Islet precursor cell (in vitro differentiated cells): Measurements from ENCODE around the gene COX14.
A peak's percentile ranks its signal among the peaks of the same experiment; 100 is the strongest.
"Not testable (repeated sequence)": the region's sequence is repeated elsewhere in the genome, so short reads cannot be mapped to it uniquely, and the experiment has no call there.

Source experiments
- DNase-seq: peaks from one replicate; pipeline ENCODE4 v3.0.0-alpha.2; 2018

COX14 gene

DNA sequence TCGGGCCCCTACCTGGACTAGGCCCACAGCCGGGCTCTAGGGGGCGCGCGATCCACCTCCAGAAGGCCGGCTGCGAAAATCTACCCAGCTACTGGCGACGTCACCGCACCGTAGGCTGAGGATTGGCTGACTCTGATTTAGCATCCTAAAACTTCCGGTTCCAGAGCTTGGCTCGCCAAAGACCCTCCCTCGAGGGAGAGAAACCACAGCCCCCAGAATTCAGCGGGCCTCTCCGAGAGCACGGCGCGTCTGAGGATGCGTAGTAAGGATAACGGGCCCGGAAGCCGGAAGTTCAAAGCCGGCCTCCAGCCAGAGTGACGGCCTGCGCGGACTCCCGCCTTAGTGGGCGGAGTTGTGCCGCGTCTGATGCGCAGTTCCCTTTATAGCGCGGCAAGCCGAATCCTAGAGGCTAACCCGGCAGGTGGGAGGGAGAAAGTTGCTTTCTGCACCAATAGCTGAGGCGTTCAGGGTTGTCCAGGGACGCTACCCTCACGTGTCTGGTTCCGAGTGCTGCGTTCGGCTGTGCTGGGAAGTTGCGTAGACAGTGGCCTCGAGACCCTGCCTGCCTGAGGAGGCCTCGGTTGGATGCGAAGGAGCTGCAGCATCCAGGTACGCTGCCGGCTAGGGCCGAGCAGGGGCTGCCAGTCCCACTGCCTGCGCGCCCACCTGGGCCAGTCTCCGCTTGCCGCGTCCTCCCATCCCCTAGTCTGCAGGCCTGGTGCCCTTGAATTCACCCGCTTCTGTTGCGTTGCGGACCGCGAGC lies at the start of gene COX14:
Gene COX14, plus strand, starts transcription at position 544 of the 763 bp plus-strand sequence. CDS start 7,808 bp downstream, outside the sequence.
- peak; percentile 100 for DNase-seq

DNA sequence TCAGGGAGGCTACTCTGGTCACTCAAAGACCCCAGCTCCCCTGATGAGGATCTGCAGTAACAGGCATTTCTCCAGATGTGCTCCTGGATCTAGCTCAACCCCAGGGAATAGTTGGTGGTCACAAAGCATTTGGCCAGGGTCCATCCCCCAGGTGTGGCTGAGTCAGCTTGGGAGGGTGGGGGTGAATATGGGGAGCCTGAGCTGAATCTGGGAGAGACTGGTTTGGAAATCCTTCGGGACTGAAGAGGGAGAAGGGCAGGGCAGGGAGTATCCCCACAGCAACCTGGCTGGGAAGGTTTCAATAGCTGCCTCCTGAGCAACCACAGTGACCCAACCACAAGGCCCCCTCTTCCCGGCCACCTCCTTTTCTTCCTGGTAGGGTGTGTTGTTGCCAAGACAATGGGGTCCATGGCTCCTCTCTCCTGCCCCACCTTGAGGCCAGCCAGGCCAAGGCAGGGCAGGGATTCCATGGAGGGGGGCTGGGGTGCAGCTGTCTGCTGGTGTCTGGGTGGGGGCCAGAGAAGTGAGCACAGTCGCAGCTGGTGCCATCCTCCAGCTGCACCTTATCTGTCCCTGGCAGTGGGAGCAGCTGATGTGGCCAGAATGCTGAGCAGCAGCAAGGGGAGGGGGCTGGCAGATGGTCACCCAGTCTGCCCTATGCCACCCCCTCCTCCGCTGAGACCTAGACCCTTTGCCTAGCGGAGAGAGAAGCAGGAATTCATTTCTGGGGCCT lies 49.1 kb upstream of the COX14 start:
- DNase-seq, result no peak

DNA sequence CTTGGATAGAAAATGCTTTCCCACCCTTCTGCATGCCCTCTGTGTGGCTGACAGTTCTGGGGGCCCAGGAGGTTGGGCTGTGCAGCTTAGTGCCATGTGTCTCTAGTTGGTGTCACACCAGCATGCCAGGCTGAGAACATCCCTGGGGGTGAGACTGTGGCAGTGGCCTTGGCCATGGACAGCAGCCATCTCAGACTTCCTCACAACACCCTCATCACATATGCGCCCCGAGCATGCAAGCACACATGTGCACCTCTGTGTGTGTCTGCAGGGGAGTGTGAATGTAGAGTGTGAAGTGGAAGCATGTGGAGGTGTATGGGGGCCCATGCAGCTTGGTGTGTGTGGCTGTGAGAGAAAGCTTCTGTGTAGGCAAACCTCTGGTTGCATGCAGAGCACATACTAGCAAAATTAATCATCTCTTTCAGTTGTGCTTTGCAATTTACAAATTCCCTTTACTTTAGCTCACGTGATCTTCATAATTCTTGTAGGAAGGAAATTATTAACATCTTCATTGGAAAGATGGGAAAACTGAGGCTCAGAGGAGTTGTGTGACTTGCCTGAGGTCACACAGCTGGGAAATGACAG lies 46.2 kb upstream of the COX14 start:
- DNase-seq, result no peak

DNA sequence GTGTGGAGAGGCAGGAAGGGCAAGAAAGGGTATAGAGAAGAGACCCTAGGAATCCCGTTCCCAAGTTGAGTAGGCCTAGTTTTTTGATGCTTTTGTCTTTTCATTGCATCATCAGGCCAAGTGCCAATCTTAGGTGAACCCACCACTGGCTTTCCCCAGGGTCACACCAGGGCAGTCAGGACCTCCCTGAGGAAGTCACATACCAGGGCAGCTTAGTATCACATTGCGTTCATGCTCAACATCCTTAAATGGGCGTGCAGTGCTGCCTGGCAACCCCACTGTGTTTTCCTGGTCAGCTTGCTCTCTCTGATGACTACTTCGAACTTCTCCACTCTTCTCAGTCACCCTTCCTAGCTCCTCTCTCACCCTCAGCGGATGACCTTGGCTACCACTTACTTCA lies 45.6 kb upstream of the COX14 start:
- peak; percentile 92 for DNase-seq

DNA sequence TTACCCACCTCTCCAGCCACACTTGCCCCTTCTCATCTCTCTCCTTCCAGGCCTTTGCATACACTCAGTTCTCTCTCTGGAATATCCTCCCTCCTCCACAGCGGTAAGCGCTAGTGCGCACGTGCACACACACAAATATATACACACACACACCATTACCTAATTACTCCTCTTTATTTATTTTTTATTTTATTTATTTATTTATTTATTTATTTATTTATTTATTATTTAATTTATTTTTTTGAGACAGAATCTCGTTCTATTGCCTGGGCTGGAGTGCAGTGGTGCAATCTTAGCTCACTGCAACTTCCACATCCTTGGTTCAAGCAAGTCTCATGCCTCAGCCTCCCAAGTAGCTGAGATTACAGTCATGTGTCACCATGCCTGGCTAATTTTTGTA lies 43.0 kb upstream of the COX14 start:
- no peak for DNase-seq

DNA sequence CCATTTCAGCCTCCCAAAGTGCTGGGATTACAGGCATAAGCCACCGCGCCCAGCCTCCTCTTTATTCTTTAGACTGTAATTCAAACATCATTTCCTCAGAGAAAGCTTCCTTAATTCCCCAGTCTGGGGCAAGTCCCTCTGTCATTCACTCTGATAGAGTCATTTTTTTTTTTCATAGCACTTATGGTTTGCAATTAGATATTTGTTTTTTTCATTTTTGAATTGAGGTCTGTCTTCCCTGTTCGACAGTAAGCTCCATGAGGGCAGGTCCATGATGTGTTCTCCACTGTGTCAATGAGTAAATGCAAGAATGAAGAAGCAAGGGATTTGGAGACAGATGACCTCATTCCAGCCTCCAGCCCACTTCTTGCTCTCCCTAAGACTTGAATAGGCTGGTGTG lies 42.5 kb upstream of the COX14 start:
- DNase-seq, result no peak

DNA sequence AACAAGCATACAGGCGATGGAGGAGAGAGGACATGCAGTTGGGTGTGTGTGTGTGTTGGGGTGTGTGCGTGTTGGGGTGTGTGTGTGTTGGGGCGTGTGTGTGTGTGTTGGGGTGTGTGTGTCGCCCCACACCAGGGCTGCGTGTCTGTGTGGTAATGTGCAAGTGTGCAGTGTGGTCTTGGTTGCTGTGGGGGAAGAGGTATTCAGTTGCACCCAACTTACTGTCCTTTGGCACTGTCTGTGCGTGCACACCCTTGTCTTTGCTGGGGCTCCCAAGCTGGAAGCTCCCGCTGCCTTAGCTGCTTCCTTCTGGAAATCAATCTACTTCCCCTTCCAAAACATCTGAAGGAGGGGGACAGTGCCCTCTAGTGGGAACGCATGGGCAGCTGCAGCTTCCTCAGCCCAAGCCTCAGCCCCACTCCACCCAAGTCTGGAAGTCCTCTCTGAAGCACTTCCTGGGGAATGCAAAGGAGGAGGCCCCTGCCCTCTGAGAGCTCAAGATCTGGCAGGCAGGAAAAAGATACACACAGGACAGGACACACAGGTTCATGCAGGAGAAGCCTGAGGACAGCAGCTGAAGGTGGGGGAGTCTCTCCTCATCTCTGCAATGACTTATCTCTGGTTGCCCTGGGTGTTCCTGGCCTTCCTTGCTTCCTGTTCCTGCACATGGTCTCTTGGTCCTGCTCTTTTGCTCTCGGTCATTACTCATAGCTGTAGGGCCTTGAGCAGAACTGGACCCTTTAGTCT lies 41.5 kb upstream of the COX14 start:
- peak; percentile 96 for DNase-seq

DNA sequence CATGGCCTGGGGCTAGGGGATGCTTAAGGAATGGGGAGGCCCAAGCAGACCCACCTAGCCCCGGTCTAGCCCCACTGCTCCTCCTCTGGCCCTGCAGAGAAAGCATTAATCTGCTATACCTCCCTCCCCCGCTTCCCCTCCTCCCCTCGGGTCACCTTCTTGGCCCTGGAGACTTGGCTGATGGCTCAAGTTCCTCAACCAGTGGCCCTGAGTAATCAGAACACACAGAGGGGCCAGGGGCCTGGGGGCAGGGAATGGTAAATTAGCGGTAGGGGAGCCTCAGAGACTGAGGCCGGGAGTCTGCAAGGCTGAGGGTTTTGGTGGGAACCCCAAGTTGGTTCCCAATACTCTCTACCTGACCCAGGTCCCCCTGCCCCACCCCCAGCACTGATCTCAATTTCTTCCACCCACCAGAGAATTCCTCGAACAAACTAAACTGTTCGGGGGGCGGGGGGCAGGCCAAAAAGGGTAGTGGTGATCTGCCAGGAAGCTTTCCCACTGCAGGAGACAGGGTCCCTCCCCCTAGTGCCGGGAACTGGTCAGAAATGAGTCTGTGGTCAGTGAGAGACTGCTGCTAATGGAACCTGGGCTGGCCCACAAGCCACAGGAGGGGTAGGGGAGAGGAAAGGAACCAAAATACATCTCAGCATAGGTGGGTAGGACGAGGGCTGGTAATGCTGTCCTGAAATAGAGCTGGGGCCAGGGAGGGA lies 39.7 kb upstream of the COX14 start:
- peak; percentile 88 for DNase-seq

DNA sequence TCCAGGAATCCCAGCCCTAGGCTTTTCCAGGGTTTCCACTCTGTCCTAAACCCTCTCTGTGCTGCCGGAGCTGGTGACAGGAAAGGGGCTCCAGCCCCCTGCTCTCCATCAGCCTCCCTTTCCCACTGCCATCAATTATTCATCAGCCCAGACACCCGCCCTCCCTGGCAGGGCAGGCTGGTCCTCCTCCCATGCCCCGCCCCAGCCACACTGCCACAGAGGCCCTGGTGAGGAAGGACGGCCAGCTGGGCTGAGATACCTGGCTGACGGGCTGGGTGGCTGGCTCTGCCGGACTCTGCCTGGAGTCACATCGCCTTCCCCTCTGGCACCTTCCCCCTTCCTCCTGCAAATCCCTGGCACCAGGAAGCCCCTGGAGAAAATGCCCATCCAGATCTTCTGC lies 38.8 kb upstream of the COX14 start:
- DNase-seq, result no peak

DNA sequence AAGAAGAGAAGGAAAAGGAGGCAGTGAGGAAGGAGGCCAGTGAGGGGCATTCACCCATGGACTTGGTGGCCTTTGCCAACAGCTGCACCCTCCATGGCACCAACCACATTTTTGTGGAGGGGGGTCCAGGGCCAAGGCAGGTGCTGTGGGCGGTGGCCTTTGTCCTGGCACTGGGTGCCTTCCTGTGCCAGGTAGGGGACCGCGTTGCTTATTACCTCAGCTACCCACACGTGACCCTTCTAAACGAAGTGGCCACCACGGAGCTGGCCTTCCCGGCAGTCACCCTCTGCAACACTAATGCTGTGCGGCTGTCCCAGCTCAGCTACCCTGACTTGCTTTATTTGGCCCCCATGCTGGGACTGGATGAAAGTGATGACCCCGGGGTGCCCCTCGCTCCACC lies 38.3 kb upstream of the COX14 start:
- no peak for DNase-seq

DNA sequence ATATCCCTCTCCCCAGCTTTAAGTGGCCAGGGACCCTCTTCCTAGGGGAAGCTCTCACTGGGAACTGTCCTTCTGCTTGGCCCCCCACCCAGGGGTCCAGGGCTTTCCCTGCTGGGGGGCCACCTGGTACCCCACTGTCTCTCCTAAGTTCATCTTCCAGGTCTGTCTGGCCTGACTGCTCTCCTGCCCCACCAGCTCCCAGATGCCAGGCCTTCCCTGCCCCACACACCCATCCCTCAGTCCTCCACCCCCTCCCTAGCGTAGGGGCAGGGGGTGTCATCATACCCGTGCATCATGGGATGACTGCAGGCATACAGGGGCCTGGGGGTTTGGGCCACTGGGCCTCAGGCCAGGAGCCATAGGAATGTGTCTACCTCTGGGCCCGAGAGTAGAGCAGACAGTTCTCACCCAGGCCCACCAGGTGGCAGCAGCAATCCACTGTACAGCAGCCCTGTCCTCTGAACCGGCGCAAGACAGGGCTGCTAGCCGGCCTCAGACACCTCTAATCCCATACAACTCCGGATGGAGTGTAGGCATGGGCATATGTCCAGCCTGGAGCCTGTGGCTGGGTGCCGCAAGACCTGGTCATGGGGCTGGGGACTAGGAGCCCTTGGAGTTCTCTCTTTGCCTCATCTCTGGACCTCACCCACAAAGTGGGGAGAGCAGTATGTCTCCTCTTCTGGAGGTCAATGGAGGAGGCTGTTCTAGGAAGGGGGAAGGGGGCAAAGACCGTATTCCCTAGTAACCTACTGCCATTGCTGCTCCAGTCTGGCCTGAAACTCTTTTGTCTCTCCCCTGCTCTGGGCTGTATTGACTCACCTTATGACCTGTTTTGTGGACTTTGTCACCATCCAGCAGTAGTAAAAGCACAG lies 36.9 kb upstream of the COX14 start:
- peak; percentile 97 for DNase-seq

DNA sequence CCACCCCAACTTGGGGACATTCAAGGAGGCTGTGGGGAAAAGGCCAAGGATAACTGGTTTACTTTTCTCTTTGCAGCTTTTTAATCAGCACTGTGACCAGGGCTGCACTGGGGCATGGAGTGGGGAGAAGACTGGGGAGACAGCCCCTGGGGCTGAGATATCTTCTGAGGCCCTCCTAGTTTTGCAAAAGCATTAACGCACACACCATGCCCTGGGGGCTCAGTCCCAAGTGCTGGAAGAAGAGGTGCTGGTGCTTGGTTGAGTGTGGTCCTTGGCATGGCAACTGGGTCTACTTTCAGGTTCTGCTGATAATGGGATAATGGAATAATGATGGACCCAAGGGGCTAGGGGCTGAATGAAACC lies 36.2 kb upstream of the COX14 start:
- DNase-seq, result no peak

DNA sequence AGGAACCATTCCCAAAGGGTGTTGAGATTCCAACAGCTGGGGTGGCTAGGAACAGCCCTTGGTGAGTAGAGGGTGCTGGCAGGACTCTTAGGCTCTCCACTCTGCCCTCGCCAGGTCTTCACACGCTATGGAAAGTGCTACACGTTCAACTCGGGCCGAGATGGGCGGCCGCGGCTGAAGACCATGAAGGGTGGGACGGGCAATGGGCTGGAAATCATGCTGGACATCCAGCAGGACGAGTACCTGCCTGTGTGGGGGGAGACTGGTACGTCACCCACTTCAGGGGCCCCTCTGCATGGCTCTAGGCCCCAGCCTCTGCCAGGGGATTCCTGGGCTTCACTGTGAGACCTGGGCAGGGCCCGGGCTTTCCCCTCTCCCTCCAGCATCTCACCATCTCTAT lies 34.9 kb upstream of the COX14 start:
- DNase-seq, result no peak

DNA sequence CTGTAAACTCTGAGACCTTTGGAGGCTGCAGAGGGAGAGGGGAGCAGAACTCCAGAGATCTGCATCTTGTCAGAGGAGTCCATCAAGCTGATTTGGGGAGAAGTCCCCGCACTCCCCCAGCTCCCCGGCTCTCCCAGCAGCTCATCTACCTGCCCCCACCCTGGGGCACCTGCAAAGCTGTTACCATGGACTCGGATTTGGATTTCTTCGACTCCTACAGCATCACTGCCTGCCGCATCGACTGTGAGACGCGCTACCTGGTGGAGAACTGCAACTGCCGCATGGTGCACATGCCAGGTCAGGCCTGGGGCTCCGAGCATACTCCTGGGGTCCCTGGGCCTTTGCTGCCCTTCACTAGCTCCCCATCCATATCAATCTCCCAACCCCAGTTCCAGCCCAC lies 33.8 kb upstream of the COX14 start:
- DNase-seq, result no peak

DNA sequence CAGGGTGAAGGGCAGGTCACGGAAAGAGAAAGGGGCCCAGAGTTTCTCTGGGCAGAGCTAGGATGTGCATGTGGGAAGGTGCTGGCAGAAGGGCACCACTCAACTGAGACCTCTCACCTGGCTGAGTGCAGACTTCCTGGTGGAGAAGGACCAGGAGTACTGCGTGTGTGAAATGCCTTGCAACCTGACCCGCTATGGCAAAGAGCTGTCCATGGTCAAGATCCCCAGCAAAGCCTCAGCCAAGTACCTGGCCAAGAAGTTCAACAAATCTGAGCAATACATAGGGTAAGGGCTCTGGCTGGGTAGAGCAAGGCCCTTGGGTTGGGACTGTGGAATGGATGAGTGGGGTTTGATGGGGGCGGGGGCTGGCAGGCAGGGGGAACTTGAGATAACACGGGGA lies 32.3 kb upstream of the COX14 start:
- DNase-seq, result no peak

DNA sequence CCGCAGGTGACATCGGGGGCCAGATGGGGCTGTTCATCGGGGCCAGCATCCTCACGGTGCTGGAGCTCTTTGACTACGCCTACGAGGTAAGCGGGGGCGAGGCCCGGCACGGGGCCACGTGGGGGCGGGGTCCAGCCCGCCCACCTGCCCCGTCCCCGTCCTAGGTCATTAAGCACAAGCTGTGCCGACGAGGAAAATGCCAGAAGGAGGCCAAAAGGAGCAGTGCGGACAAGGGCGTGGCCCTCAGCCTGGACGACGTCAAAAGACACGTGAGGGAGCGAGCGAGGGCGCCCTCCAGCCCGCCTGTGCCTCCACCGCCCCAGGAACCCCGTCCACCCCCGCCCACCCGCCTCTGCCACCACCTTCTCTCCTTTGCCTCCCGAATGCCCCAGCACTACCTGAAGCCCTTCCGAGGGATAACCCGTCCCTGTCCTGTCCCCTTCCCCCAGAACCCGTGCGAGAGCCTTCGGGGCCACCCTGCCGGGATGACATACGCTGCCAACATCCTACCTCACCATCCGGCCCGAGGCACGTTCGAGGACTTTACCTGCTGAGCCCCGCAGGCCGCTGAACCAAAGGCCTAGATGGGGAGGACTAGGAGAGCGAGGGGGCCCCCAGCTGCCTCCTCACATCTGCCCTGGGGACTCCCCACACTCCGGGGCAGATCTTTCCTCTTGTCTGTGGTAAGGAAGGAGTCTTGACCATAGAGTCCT lies 30.8 kb upstream of the COX14 start:
- DNase-seq, result no peak

DNA sequence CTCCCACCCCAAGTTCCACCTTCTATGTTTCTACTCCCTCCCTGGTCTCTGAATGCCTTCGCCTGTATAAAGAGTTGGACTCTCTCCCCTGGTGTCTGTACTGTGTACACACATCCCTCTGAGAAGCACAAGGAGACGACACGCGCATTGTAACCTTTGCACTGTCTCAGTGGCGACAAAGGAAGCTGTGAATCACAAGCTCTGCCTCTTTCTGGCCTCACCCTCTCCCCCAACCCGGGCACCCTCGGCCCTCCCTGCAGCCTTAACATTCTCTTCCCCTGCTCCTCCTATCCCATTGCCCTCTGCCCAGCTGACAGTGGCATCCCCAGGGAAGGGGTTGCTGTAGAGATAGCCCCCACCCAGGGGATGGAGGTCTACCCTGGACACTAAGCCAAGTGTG lies 29.4 kb upstream of the COX14 start:
- DNase-seq, result no peak

DNA sequence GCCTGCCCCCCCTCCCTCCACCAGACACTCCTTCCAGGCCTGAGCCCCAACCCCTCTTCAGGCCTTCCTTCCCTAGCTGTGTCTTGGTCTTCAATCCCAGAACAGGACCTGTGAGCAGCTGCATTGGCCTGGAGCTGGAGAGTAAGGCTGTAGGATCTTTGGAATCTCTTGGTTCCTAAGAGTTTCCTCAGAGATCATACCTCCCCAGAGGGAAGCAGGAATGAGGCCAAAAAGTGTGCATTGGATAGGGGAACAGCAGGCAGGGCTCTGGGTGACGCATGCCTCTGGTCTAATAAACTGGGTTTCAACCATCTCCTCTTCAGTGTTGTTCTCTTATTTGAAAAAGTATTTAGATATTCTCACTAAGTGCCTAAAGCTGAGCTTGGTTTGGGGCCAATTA lies 28.7 kb upstream of the COX14 start:
- DNase-seq, result no peak

DNA sequence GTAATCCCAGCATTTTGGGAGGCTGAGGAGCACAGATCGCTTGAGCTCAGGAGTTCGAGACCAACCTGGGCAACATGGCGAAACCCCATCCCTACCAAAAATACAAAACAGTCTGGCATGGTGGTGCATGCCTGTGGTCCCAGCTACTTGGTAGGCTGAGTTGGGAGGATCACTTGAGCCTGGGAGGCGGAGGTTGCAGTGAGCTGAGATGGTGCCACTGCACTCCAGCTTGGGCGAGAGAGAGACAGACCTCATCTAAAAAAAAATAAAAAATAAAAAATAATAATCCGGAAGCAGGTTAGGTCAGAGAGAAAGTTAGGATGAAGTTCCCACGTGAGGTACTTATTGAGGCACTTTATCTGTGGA lies 27.6 kb upstream of the COX14 start:
- DNase-seq, result not testable (repeated sequence)

DNA sequence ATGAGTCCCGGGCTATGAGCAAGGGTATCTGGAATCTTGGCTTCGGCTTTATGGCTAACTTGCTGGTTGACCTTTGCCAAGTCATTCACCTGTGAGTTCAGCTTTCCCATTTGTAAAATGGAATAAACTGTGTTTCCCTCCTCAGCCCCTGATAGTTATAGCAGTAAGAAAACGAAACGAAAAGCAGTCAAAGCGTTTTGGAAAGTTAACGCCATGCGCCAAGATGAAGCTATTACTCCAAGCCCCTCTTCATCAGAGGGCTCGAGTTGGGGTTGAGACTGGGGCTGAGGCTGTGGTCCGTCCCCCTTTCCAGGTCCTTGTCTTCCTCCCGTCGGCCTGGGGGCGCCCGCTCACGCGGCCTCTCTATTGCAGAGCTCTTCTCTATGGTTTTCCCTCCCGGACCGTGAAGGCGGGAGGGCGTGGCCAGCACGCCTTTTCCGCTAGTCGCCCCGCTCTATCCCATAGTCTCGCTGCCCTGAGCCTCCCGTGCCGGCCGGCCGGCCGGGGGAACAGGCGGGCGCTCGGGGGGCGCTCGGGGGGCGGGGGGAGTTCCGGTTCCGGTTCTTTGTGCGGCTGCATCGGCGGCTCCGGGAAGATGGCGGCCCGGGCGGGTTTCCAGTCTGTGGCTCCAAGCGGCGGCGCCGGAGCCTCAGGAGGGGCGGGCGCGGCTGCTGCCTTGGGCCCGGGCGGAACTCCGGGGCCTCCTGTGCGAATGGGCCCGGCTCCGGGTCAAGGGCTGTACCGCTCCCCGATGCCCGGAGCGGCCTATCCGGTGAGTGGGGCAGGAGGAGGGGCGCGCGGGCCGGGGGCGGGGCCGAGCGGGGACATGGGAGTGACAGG lies 27.0 kb upstream of the COX14 start, which contains the start of gene SMARCD1:
Gene SMARCD1, plus strand, starts transcription at position 568 of the 840 bp plus-strand sequence. Its CDS starts 28 bp downstream, at position 596.
- peak; percentile 98 for DNase-seq
